HepG2 (cell line): Measurements from ENCODE around the gene CNFN. TPM values are rescaled to one million over a fixed set of nuclear protein-coding genes. Genes with fewer than 3 reads are reported as not detected.

Experiments
- CEBPZ ChIP-seq: IDR thresholded peaks from 2 replicates; pipeline ENCODE4 v1.6.1; 2012; ENCODE audit warnings: low read length, improper control_type of control experiment
- DDIT3 ChIP-seq: sonication (generic); formaldehyde crosslinking; IDR thresholded peaks from 2 replicates; pipeline ENCODE4 v1.4.0; 2020; ENCODE audit warnings: mild to moderate bottlenecking, missing genetic modification reagents
- DPF2 ChIP-seq: sonication (generic); formaldehyde crosslinking; IDR thresholded peaks from 2 replicates; pipeline ENCODE4 v1.4.0; 2020; ENCODE audit warnings: mild to moderate bottlenecking, low read depth, missing genetic modification reagents, borderline replicate concordance
- EED ChIP-seq: sonication (generic); formaldehyde crosslinking; IDR thresholded peaks from 2 replicates; pipeline ENCODE4 v1.5.0; 2020; ENCODE audit warnings: mild to moderate bottlenecking, missing genetic modification reagents
- ELF3 ChIP-seq: IDR thresholded peaks from 2 replicates; pipeline ENCODE4 v1.6.1; 2016; ENCODE audit warnings: missing genetic modification reagents, missing compliant biosample characterization
- ETV6 ChIP-seq: sonication (generic); formaldehyde crosslinking; conservative IDR thresholded peaks from 2 replicates; pipeline ENCODE4 v1.4.0; 2020; ENCODE audit warnings: missing genetic modification reagents
- FOXP1 ChIP-seq, 2 experiments: fragments of 450-650 bp in 1 of 2; IDR thresholded peaks; 2 replicates each; pipeline ENCODE4 v1.6.1; 2017 to 2018; ENCODE audit warnings: antibody characterized with exemption in 1 of 2
- HDAC2 ChIP-seq: sonication (generic); formaldehyde crosslinking; IDR thresholded peaks from 2 replicates; pipeline ENCODE4 v1.4.0; 2020; ENCODE audit warnings: missing genetic modification reagents
- PHF20 ChIP-seq: sonication (generic); formaldehyde crosslinking; IDR thresholded peaks from 2 replicates; pipeline ENCODE4 v1.5.0; 2020; ENCODE audit warnings: mild to moderate bottlenecking, missing genetic modification reagents
- SAP130 ChIP-seq: IDR thresholded peaks from 2 replicates; pipeline ENCODE4 v1.6.1; 2016; ENCODE audit warnings: low read depth
- TBX2 ChIP-seq: sonication (generic); formaldehyde crosslinking; IDR thresholded peaks from 2 replicates; pipeline ENCODE4 v1.5.0; 2020; ENCODE audit warnings: missing genetic modification reagents, mild to moderate bottlenecking, borderline replicate concordance
- TCF7 ChIP-seq: sonication (generic); IDR thresholded peaks from 2 replicates; pipeline ENCODE4 v1.6.1; 2016; ENCODE audit warnings: antibody characterized with exemption, low read depth
- TEAD3 ChIP-seq: optimal IDR thresholded peaks from 2 replicates; pipeline ENCODE3; 2016; ENCODE audit warnings: borderline replicate concordance
- ZBED4 ChIP-seq: sonication (generic); formaldehyde crosslinking; IDR thresholded peaks from 2 replicates; pipeline ENCODE4 v1.4.0; 2020; ENCODE audit warnings: missing genetic modification reagents, borderline replicate concordance
- ZMYM4 ChIP-seq: sonication (generic); formaldehyde crosslinking; IDR thresholded peaks from 2 replicates; pipeline ENCODE4 v1.8.1; 2023; ENCODE audit warnings: mild to moderate bottlenecking, missing genetic modification reagents
- ZNF143 ChIP-seq: sonication (generic); formaldehyde crosslinking; IDR thresholded peaks from 2 replicates; pipeline ENCODE4 v1.4.0; 2020; ENCODE audit warnings: missing genetic modification reagents
- ZNF280D ChIP-seq: sonication (generic); formaldehyde crosslinking; IDR thresholded peaks from 2 replicates; pipeline ENCODE4 v1.5.1; 2020; ENCODE audit warnings: mild to moderate bottlenecking, missing genetic modification reagents
- ZNF605 ChIP-seq: sonication (generic); formaldehyde crosslinking; IDR thresholded peaks from 2 replicates; pipeline ENCODE4 v1.8.0; 2022; ENCODE audit warnings: mild to moderate bottlenecking, missing genetic modification reagents
- ZNF841 ChIP-seq: sonication (generic); formaldehyde crosslinking; IDR thresholded peaks from 2 replicates; pipeline ENCODE4 v1.8.1; 2023; ENCODE audit warnings: missing genetic modification reagents, borderline replicate concordance
- polyA plus RNA-seq, 8 experiments: library from polyadenylated mRNA; depleted of rRNA in 3 of 8; stranded (reverse) in 7 of 8; unstranded in 1 of 8; fragments of >200 nt; fragmentation: Illumina TruSeq in 4 of 8; extraction: Trizol in 4 of 8; gene quantifications; 2 replicates each; pipeline versions ENCODE4 v1.2.1 to v1.2.3, GENCODE V29; 2011 to 2016; ENCODE audit warnings: low read depth in 4 of 8, missing spikeins in 1 of 8, mixed read lengths in 1 of 8; ENCODE audit not compliant: insufficient read depth in 1 of 8
- total RNA-seq, 5 experiments: library from RNA; depleted of rRNA; stranded (reverse); fragments of >200 nt; fragmentation: Illumina TruSeq; extraction: Trizol; gene quantifications; 2 replicates each; pipeline ENCODE4 v1.2.3, GENCODE V29; 2016; ENCODE audit warnings: low read depth in 1 of 5

CNFN gene
- total and polyA plus RNA-seq, 2 of the 13 experiments (the other 11 are each of a cell fraction or from before 2014, with no cell fraction given): 0.35 to 1.1 TPM

- TF ChIP-seq ZBED4 (CRISPR knock-in tag): peak; percentile 68; the same call in 1 of the 2 replicates
- no peak for TF ChIP-seq ZNF841 (CRISPR knock-in tag)
- peak; percentile 86 for TF ChIP-seq DPF2 (CRISPR knock-in tag)
- peak; percentile 85 for TF ChIP-seq HDAC2 (CRISPR knock-in tag)
- TF ChIP-seq TEAD3 (CRISPR knock-in tag): peak; percentile 95
- TF ChIP-seq ZNF143: no peak
- peak; percentile 47; the same call in 1 of the 2 replicates for TF ChIP-seq PHF20 (CRISPR knock-in tag)
- TF ChIP-seq ZMYM4 (CRISPR knock-in tag): peak; percentile 63
- no peak for TF ChIP-seq EED (CRISPR knock-in tag)
- TF ChIP-seq SAP130 (CRISPR knock-in tag): peak; percentile 76
- peak; percentile 68; the same call in 1 of the 2 replicates for TF ChIP-seq ZNF605 (CRISPR knock-in tag)
- TF ChIP-seq ELF3 (CRISPR knock-in tag): peak; percentile 93
- TF ChIP-seq ETV6 (CRISPR knock-in tag): no peak
- TF ChIP-seq CEBPZ: no peak
- 0 out of 2 replicates have a peak, but pooled peaks have one; percentile 10 for TF ChIP-seq TCF7
- no peak for TF ChIP-seq DDIT3 (CRISPR knock-in tag)
- TF ChIP-seq FOXP1 (IDR thresholded peaks at IDR 0.05): no peak
- TF ChIP-seq FOXP1 (CRISPR knock-in tag; IDR thresholded peaks at IDR 0.05): peak; percentile 87
- TF ChIP-seq TBX2: peak; percentile 43; the same call in 1 of the 2 replicates
- 0 out of 2 replicates have a peak, but pooled peaks have one; percentile 48 for TF ChIP-seq ZNF280D
Measured at GRCh38 chr19:42433503-42434260, 43.6 kb upstream of the CNFN start (continued).
